HepG2 (cell line): ENCODE data around the gene SHISAL2B. TPM values are rescaled to one million over a fixed set of nuclear protein-coding genes. Genes with fewer than 3 reads are reported as not detected.

ENCODE experiments used
- AHR ChIP-seq: IDR thresholded peaks from 2 replicates; pipeline ENCODE4 v1.6.1; 2018; ENCODE audit warnings: missing genetic modification reagents, missing compliant biosample characterization
- HMGA1 ChIP-seq: sonication (generic); formaldehyde crosslinking; conservative IDR thresholded peaks from 2 replicates; pipeline ENCODE4 v1.4.0; 2020; ENCODE audit warnings: missing genetic modification reagents
- IRF2 ChIP-seq: IDR thresholded peaks from 2 replicates; pipeline ENCODE4 v1.6.1; 2018; ENCODE audit warnings: missing genetic modification reagents, missing compliant biosample characterization
- MAFK ChIP-seq, 2 experiments: IDR thresholded peaks in 1 of 2; conservative IDR thresholded peaks in 1 of 2; 2 replicates each; pipeline ENCODE4 v1.6.1; 2011; ENCODE audit warnings: improper control_type of control experiment in 2 of 2, low read length in 2 of 2
- NCOA2 ChIP-seq: sonication (generic); formaldehyde crosslinking; IDR thresholded peaks from 2 replicates; pipeline ENCODE4 v1.8.0; 2022; ENCODE audit warnings: inconsistent platforms
- RFX5 ChIP-seq: IDR thresholded peaks from 2 replicates; pipeline ENCODE4 v1.6.1; 2011; ENCODE audit warnings: low read depth, low read length, improper control_type of control experiment
- RNF2 ChIP-seq: fragments of 450-650 bp; conservative IDR thresholded peaks from 2 replicates; pipeline ENCODE4 v1.6.1; 2016; ENCODE audit warnings: low read depth
- U2AF2 ChIP-seq: fragments of 200-400 bp; formaldehyde crosslinking; IDR thresholded peaks from 2 replicates; pipeline ENCODE4 v1.6.1; 2017; ENCODE audit warnings: low read depth, mild to moderate bottlenecking, low read length
- ZNF766 ChIP-seq: sonication (generic); formaldehyde crosslinking; IDR thresholded peaks from 2 replicates; pipeline ENCODE4 v1.5.0; 2020; ENCODE audit warnings: missing genetic modification reagents, borderline replicate concordance
- ZNF777 ChIP-seq: sonication (generic); formaldehyde crosslinking; IDR thresholded peaks from 2 replicates; pipeline ENCODE4 v1.4.0; 2020; ENCODE audit warnings: missing genetic modification reagents
- polyA plus RNA-seq, 8 experiments: library from polyadenylated mRNA; depleted of rRNA in 3 of 8; stranded (reverse) in 7 of 8; unstranded in 1 of 8; fragments of >200 nt; fragmentation: Illumina TruSeq in 4 of 8; extraction: Trizol in 4 of 8; gene quantifications; 2 replicates each; pipeline versions ENCODE4 v1.2.1 to v1.2.3, GENCODE V29; 2011 to 2016; ENCODE audit warnings: low read depth in 4 of 8, missing spikeins in 1 of 8, mixed read lengths in 1 of 8; ENCODE audit not compliant: insufficient read depth in 1 of 8
- total RNA-seq, 5 experiments: library from RNA; depleted of rRNA; stranded (reverse); fragments of >200 nt; fragmentation: Illumina TruSeq; extraction: Trizol; gene quantifications; 2 replicates each; pipeline ENCODE4 v1.2.3, GENCODE V29; 2016; ENCODE audit warnings: low read depth in 1 of 5
- TF ChIP-seq, protein P1 (sequence below): sonication (generic); formaldehyde crosslinking; IDR thresholded peaks from 2 replicates; pipeline ENCODE4 v1.9.0; 2021; ENCODE audit warnings: missing genetic modification reagents, borderline replicate concordance
- TF ChIP-seq, protein P2 (sequence below): sonication (generic); formaldehyde crosslinking; IDR thresholded peaks from 2 replicates; pipeline ENCODE4 v1.8.1; 2023; ENCODE audit warnings: mild to moderate bottlenecking, missing genetic modification reagents
- TF ChIP-seq, protein P3 (sequence below): conservative IDR thresholded peaks from 2 replicates; pipeline ENCODE4 v1.6.1; 2018; ENCODE audit warnings: missing genetic modification reagents

Gene SHISAL2B
- total and polyA plus RNA-seq, 2 of the 13 experiments (the other 11 are each of a cell fraction or from before 2014, with no cell fraction given), result not detected

DNA sequence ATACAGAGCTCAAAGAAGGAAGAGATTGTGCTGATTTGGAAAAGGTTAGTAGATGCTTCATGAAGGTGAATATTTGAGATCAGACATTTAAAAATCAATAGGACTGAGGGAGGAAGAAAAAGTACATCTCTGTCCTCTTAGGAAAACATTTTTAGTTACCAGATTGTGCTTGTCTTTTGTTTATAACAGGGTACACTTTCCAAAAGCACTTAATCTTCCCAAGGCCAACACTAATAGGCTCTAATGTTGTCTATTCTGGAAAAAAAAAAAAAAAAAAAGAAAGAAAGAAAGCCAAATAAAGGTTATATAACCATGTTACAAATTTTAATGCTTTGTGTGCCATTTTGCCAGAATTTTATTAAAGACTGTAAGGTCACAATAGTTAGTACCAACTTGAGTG lies 45.5 kb upstream of the SHISAL2B start (continued):
- TF ChIP-seq, protein P1, sequence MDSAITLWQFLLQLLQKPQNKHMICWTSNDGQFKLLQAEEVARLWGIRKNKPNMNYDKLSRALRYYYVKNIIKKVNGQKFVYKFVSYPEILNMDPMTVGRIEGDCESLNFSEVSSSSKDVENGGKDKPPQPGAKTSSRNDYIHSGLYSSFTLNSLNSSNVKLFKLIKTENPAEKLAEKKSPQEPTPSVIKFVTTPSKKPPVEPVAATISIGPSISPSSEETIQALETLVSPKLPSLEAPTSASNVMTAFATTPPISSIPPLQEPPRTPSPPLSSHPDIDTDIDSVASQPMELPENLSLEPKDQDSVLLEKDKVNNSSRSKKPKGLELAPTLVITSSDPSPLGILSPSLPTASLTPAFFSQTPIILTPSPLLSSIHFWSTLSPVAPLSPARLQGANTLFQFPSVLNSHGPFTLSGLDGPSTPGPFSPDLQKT, result no peak
- no peak for TF ChIP-seq RFX5
- no peak for TF ChIP-seq ZNF777 (CRISPR knock-in tag)
- TF ChIP-seq U2AF2, result no peak
- no peak for TF ChIP-seq HMGA1 (CRISPR knock-in tag)
- no peak for TF ChIP-seq ZNF766 (CRISPR knock-in tag)
- TF ChIP-seq NCOA2 (CRISPR knock-in tag), result no peak
- no peak for TF ChIP-seq MAFK (conservative IDR thresholded peaks at IDR 0.05 in 1 of 2, IDR thresholded peaks at IDR 0.05 in 1 of 2; ENCODE audit: low read length in 2 of 2)
- TF ChIP-seq, protein P2, sequence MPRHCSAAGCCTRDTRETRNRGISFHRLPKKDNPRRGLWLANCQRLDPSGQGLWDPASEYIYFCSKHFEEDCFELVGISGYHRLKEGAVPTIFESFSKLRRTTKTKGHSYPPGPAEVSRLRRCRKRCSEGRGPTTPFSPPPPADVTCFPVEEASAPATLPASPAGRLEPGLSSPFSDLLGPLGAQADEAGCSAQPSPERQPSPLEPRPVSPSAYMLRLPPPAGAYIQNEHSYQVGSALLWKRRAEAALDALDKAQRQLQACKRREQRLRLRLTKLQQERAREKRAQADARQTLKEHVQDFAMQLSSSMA (CRISPR knock-in tag), result no peak
- TF ChIP-seq RNF2, result no peak
- TF ChIP-seq, protein P3, sequence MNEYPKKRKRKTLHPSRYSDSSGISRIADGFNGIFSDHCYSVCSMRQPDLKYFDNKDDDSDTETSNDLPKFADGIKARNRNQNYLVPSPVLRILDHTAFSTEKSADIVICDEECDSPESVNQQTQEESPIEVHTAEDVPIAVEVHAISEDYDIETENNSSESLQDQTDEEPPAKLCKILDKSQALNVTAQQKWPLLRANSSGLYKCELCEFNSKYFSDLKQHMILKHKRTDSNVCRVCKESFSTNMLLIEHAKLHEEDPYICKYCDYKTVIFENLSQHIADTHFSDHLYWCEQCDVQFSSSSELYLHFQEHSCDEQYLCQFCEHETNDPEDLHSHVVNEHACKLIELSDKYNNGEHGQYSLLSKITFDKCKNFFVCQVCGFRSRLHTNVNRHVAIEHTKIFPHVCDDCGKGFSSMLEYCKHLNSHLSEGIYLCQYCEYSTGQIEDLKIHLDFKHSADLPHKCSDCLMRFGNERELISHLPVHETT (CRISPR knock-in tag), result no peak
- no peak for TF ChIP-seq IRF2 (CRISPR knock-in tag)
- TF ChIP-seq AHR (CRISPR knock-in tag), result no peak
